Stimulated activated CD8-positive, alpha-beta memory T cell treated with anti-CD3 and anti-CD28 coated beads, Interleukin-12 subunit alpha, Interleukin-12 subunit beta, amount 100 ng/mL, for 1 hour (primary cell): Measurements from ENCODE around the gene MOV10L1.
A peak's percentile ranks its signal among the peaks of the same experiment; 100 is the strongest.
"Not testable (repeated sequence)": the region's sequence is repeated elsewhere in the genome, so short reads cannot be mapped to it uniquely, and the experiment has no call there.

Experiments used
- DNase-seq: peaks from one replicate; pipeline ENCODE4 v3.0.0-alpha.2; 2020; ENCODE audit warnings: low read depth

The MOV10L1 gene

GRCh38 chr22:50138988-50139387 is 49.2 kb downstream of the MOV10L1 start:
- DNase-seq = no peak

- DNase-seq = no peak
Measured at GRCh38 chr22:50139843-50140415, 50.1 kb downstream of the MOV10L1 start.

- DNase-seq = no peak
Measured at GRCh38 chr22:50140615-50141014, 50.8 kb downstream of the MOV10L1 start.

DNA sequence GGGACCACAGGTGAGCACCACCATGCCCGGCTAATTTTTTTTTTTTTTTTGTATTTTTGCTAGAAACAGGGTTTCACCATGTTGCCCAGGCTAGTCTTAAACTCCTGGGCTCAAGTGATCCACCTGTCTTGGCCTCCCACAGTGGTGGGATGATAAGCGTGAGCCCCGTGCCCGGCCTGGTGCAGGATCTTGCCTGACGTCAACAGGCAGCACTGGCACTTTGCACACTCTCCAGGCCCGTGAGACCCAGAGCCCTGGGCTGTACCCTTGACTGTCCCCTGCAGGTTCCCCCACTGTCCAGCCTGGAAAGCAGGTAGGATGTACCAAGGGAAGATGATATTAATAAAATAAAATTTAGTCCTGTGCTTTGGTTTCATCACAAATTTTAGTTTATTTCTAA is 51.7 kb downstream of the MOV10L1 start:
- no peak for DNase-seq

DNA sequence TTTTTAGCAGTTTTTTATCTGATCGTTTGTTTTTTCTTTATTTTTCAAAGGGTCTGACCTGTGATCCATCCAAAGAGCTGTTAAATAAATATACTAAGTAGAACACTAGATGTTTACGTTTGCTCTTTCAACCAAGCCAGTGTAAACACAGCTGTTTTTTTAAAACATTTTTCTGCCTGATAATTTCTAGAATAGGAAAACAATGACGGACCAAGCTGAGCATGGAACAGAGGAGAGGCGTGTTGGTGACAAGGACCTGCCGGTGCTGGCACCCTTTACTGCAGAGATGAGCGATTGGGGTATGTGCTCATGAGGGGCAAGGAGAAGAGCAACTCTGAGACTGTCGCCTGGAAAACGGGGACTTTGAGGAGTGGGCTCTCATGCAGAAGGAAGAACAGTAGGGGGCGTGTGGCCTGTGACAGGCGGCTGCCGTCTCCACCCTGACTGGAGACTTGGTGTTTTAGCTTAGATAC is 52.1 kb downstream of the MOV10L1 start:
- no peak for DNase-seq

DNA sequence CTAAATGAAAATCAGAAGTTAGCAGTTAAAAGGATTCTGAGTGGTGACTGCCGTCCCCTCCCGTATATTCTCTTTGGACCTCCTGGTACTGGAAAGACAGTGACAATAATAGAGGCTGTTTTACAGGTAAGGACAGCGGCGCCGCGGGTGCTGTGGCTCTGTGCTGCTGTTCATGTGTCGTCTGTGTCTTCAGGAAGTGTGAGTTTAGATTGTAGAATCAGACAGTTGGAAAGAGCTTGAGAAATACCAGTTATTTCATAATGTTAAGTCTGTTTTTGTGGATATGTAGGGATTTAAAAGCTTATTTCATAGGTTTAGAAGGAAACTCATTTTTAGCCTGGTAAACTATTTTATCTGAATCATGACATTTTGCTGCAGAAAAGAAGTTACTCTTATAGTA is 53.3 kb downstream of the MOV10L1 start:
- no peak for DNase-seq

GRCh38 chr22:50144005-50144614 is 54.3 kb downstream of the MOV10L1 start:
- no peak for DNase-seq

- no peak for DNase-seq
Measured at GRCh38 chr22:50145721-50146438, 56.1 kb downstream of the MOV10L1 start.

DNA sequence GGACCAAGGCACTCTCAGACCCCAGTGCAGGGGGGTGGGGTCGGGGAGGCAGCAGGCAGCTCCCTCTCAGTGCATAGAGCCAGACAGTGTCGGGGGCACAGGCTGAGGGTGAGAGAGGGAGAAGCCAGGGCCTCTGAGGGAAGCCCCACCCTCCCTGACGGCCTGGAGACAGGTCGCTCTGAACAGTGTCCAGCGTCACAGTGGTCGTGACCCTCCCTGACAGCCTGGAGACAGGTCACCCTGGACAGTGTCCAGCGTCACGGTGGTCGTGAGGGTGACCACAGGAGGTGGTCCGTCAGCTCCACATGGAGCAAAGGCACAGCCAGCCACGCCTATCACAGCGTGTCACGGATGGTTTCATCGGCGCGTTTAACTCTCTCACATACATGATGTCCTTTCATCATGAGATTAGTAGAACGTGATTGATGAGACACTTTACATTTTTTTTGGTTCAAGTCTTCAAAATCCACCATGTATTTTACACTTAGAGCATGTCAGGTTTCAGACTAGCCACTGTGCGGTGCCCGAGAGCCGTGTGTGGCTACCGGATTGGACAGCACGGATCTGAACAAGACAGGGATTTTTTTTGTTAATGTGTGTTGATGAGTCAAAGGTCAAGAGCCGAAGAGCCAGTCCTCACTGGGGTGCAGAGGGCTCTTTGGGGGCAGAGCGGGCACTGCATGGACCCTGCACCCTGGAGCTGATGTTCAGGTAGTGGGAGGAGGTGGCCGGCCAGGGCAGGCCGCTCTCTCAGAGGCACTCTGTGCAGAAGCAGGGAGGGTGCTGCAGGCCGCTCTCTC is 56.8 kb downstream of the MOV10L1 start:
- DNase-seq = no peak

DNA sequence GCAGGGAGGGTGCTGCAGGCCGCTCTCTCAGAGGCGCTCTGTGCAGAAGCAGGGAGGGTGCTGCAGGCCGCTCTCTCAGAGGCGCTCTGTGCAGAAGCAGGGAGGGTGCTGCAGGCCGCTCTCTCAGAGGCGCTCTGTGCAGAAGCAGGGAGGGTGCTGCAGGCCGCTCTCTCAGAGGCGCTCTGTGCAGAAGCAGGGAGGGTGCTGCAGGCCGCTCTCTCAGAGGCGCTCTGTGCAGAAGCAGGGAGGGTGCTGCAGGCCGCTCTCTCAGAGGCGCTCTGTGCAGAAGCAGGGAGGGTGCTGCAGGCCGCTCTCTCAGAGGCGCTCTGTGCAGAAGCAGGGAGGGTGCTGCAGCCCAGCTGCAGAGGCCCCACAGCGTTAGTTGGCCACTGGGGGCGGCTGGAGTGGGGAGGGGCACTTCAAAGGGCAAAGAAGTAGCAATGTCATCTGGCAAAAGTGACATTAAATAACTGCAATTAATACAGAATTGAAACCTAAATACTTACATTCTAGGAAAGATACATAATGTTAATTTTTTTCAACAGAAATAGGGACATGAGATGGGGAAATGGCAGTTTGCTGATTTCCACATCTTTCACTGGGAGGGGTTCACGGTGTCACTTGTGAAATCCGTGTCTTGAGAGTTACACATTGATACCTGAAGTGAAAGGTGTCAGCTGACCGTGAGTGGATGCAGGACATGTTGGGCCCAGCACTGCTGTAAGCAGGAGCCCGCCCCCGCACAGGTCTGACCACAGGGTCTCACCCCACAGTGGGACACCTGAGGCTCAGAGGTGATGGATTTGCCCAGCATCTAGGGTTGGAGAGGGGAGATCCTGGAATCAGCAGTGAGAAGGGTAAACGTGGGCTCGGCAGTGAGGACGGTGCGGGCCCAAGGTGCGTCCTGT is 57.7 kb downstream of the MOV10L1 start:
- DNase-seq = not testable (repeated sequence)

DNA sequence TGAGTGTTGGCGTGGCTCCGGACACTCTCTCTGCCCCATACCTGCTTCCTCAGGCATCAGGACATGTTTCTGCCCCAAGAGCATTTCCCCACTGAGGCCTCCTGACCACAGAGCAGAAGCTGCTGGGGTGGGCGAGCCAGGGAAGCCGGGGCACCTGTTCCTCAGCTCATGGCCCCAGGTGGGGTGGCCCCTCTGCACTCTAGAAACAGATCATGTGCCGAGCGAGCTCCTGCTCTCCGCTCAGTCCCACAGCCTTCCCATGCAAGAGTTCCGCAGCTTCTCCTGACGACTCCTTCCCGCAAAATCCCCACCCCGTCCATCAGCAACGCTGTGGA is 58.3 kb downstream of the MOV10L1 start:
- DNase-seq = no peak

- DNase-seq = peak; percentile 50
Measured at GRCh38 chr22:50148991-50149721, 59.4 kb downstream of the MOV10L1 start.

GRCh38 chr22:50150161-50151129 is 60.6 kb downstream of the MOV10L1 start:
- no peak for DNase-seq

GRCh38 chr22:50151571-50152537 is 62.0 kb downstream of the MOV10L1 start:
- DNase-seq = no peak

- DNase-seq = no peak
Measured at GRCh38 chr22:50153056-50153755, 63.4 kb downstream of the MOV10L1 start.

- no peak for DNase-seq
Measured at GRCh38 chr22:50153756-50154140, 63.9 kb downstream of the MOV10L1 start.

GRCh38 chr22:50157709-50158375 is 68.0 kb downstream of the MOV10L1 start:
- DNase-seq = no peak
